Effector memory CD8-positive, alpha-beta T cell (primary cell): ENCODE results near the gene OR8B8.

Source experiments
- ATAC-seq: fragments of 150-1000 bp; cut with Tn5 transposase; replicated peaks from 2 replicates; pipeline ENCODE4 v1.10.0; 2021; ENCODE audit warnings: mild to moderate bottlenecking, moderate library complexity
- DNase-seq, 3 experiments: peaks; one replicate each; pipeline ENCODE4 v3.0.0; 2021
- H3K27ac Mint-ChIP-seq, 2 donors: one replicate each; pipeline ENCODE4 v1.8.0; 2022; ENCODE audit warnings: mild to moderate bottlenecking in 2 of 2, mixed read lengths in 2 of 2, moderate library complexity in 2 of 2
- H3K27me3 Mint-ChIP-seq, 2 donors: one replicate each; pipeline ENCODE4 v1.8.0; 2022; ENCODE audit warnings: mixed read lengths in 2 of 2
- H3K36me3 Mint-ChIP-seq: one replicate; pipeline ENCODE4 v1.8.0; 2022; ENCODE audit warnings: mild to moderate bottlenecking, moderate library complexity, mixed read lengths; ENCODE audit not compliant: insufficient read depth
- H3K4me1 Mint-ChIP-seq, 2 donors: one replicate each; pipeline ENCODE4 v1.8.0; 2022; ENCODE audit warnings: low read depth in 2 of 2, mixed read lengths in 2 of 2
- H3K4me3 Mint-ChIP-seq, 2 donors: one replicate each; pipeline ENCODE4 v1.8.0; 2022; ENCODE audit warnings: mild to moderate bottlenecking in 2 of 2, mixed read lengths in 2 of 2, moderate library complexity in 2 of 2
- H3K9me3 Mint-ChIP-seq, 2 donors: one replicate each; pipeline ENCODE4 v1.8.0; 2022; ENCODE audit warnings: mixed read lengths in 2 of 2
- total RNA-seq, 9 experiments: gene quantifications; one replicate each; lab custom pipeline; 2026; lab: John Stamatoyannopoulos, UW

OR8B8 gene
- 0 to 0.07 (median 0) reads per million in 9 experiments for total RNA-seq

- DNase-seq = no peak
- peaks cover 0 to 4% of the 10 kb centered on the region in 2 donors for H3K9me3 Mint-ChIP-seq
- H3K27ac Mint-ChIP-seq = no peak within 1 kb of the TSS
Measured at GRCh38 chr11:124445646-124446150, at the start of gene OR8B8. OR8B8 (minus strand) TSS chr11:124445696; CDS start chr11:124441085, 4,611 bp downstream.

DNA sequence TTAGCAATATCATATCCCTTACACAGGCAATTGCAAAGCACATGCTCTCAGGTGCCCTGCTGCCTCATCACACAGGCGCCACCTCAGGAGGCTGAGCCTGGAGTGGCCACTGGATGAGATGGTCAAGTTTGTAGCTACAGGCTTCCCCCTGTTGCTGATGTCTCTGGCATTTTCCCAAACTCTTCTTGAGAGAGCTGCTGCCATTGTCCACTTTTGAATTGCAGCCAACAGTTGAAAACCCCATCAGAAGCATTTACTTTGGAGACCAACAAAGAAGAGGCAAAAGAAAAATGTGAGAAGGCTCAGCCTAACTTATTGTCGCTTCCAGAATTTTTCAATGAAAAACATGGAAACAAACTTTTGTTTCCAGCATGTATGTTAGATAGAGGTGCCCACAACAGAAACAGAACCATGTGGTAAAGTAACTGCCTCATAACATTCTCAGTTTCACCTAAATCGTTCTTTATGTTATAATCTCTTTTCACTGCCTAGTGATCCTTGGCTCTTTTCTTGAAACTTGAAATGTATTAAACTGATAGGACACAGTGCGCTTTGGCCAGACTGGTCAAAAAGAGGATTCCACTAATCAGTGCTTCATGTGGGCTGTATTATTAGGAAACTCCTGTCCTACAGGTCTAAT lies 47.6 kb upstream of the OR8B8 start:
- Mint-ChIP-seq H3K4me1 (no peaks in the 10 kb centered on the region), H3K4me3 (no peak overlapping the region), H3K36me3 (no peaks in the 10 kb centered on the region), H3K27me3 (no peaks in the 10 kb centered on the region), H3K9me3 (no peaks in the 10 kb centered on the region), H3K27ac (no peak overlapping the region)
- DNase-seq = no peak
- ATAC-seq = no peak

More at GRCh38 chr11:124445646-124446150, at the start of gene OR8B8:
- H3K4me3 Mint-ChIP-seq = no peak within 1 kb of the TSS
- no peak for ATAC-seq
- no peaks in the 10 kb centered on the region for H3K36me3 Mint-ChIP-seq
- peaks cover 0 to 14% of the 10 kb centered on the region in 2 donors for H3K27me3 Mint-ChIP-seq
- no peaks in the 10 kb centered on the region for H3K4me1 Mint-ChIP-seq

GRCh38 chr11:124483422-124483821 lies 37.9 kb upstream of the OR8B8 start:
- Mint-ChIP-seq H3K4me3 (no peak overlapping the region), H3K27ac (no peak overlapping the region), H3K27me3 (peaks cover 10 to 14% of the 10 kb centered on the region in 2 donors), H3K36me3 (no peaks in the 10 kb centered on the region), H3K4me1 (peaks cover 7 to 10% of the 10 kb centered on the region in 2 donors), H3K9me3 (peaks cover 0 to 1% of the 10 kb centered on the region in 2 donors)
- ATAC-seq (no peak), DNase-seq (no peak)

DNA sequence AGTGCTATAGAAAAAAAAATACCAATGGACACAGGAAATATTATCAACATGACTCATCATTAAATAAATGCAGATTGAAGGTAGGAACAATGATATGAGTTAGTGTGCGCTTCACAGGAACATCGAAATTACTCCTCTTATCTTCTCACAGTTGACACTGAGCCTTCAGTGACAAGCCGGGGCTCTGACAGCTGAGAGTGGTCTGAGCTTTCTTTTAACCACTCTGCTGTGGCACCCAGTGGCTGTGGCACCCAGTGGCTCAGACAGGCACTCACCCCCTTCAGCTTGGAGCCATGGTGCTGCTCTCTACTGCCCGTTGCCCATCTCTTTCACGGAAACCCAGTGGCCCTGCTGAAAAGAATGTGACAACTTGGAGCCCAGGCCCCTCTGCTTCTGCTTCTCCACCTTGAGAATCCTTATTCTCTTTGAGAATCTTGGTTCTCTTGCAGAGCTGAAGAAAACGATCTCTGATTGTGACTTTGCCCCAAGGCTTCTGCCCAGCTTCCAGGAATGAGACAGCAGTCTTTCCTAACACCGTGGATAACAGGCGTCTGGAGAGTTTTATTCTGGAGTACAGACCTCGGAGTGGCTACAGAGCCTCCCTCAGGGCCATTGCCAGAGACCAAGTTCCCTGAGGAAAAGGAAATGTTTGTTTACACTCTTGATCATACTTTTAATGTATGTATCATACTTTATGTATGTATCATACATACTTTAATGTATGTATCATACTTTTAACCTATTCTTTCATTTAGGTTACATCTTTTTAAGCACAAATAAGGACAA lies 37.1 kb upstream of the OR8B8 start:
- no peak overlapping the region for H3K4me3 Mint-ChIP-seq
- peaks cover 0 to 1% of the 10 kb centered on the region in 2 donors for H3K9me3 Mint-ChIP-seq
- no peak for ATAC-seq
- no peak for DNase-seq
- peaks cover 7 to 10% of the 10 kb centered on the region in 2 donors for H3K4me1 Mint-ChIP-seq
- no peak overlapping the region for H3K27ac Mint-ChIP-seq
- H3K36me3 Mint-ChIP-seq = no peaks in the 10 kb centered on the region
- peaks cover 10 to 14% of the 10 kb centered on the region in 2 donors for H3K27me3 Mint-ChIP-seq

DNA sequence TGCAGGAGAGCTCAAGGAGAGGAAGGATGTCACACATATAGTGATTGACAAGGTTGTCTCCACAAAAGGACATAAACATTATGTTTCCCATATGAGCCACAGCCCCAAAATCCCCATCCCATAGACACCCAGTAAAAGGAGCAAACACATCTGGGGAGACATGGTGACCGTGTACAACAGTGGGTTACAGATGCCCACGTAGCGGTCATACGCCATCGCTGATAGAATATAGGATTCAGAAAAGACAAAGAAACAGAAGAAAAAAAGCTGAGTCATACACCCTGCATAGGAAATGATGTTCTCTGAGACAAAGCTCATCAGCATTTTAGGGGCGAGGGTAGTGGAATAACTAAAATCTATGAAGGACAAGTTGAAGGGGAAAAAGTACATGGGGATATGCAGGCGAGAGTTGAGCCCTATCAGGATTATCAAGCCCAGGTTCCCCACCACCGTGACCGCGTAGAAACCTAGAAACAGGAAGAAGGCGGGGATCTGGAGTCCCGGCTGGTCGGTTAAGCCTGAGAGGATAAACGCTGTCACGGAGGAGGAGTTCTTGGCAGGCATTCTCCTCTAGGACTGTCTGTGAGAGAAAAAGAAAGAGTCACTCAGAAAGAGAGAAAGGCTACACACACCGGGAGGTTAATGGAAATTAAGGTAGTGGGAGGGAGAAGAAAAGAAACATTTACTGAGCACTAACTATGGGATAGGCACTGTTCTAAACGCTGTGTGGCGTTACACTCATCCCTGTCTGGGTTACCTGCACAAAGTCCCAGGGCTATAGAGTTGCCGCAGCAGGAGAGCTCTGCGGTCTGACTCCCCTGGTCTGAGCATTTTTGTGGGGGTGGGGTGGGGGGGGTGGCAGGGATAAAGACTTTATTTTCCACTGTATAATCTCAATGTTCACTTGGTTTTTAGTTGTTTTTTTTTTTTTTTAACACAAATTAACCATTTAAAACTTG lies 36.1 kb upstream of the OR8B8 start:
- Mint-ChIP-seq H3K4me1 (peaks cover 7 to 10% of the 10 kb centered on the region in 2 donors), H3K27me3 (peaks cover 8 to 10% of the 10 kb centered on the region in 2 donors), H3K9me3 (peaks cover 0 to 1% of the 10 kb centered on the region in 2 donors), H3K4me3 (peak overlapping the region; percentile 9 to 19), H3K27ac (peak overlapping the region in 1 of 2 donors; percentile 57), H3K36me3 (no peaks in the 10 kb centered on the region)
- ATAC-seq (no peak), DNase-seq (no peak)

DNA sequence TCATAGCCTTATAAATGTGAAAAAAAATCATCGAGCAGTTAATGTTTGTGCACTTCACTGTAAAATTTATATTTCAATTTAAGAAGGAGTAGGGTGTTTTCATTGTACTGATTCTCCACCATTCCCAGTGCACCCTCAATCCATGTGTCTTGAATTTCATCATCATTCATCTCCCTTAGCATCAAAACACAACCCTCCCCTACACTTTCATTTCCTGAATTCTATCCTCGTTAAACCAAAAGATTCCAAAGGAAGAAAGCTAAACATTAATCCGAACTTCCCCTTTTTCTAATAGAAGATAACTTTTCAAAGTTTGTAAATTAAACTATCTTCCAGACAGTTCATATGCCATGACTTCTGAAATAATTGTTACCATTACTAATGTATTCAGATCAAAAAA lies 34.1 kb upstream of the OR8B8 start:
- H3K27ac Mint-ChIP-seq = no peak overlapping the region
- no peak for ATAC-seq

DNA sequence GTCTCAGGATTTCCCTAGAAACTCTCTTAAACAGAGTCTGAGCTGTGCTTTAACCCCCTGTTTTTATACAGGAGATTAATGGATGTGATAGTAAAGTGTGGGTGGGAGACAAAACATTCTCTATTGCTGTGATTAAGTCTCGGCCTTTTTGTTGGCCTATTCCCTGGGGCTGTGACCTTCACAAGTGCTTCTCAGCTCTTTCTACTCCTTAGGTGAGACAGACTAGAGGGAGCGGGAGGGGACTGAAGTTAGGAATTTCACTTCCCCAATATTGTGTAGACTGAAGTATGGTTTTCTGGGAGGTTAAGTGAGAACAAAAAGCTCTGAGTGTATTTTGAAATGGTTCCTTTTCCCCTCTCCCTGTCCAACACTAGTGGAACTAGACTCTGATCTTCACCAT lies 29.8 kb upstream of the OR8B8 start:
- Mint-ChIP-seq H3K4me1 (no peaks in the 10 kb centered on the region), H3K27me3 (peaks cover 0 to 14% of the 10 kb centered on the region in 2 donors), H3K4me3 (no peak overlapping the region), H3K36me3 (no peaks in the 10 kb centered on the region), H3K27ac (no peak overlapping the region), H3K9me3 (peaks cover 0 to 5% of the 10 kb centered on the region in 2 donors)
- ATAC-seq (no peak), DNase-seq (no peak)

More for the DNA sequence above, 34.1 kb upstream of the OR8B8 start:
- H3K27me3 Mint-ChIP-seq = peaks cover 8 to 24% of the 10 kb centered on the region in 2 donors
- H3K4me1 Mint-ChIP-seq = peaks cover 7 to 10% of the 10 kb centered on the region in 2 donors
- no peaks in the 10 kb centered on the region for H3K36me3 Mint-ChIP-seq
- no peak for DNase-seq
- H3K4me3 Mint-ChIP-seq = no peak overlapping the region
- H3K9me3 Mint-ChIP-seq = peaks cover 0 to 6% of the 10 kb centered on the region in 2 donors

- Mint-ChIP-seq H3K36me3 (no peaks in the 10 kb centered on the region), H3K27ac (no peak overlapping the region), H3K27me3 (peaks cover 0 to 14% of the 10 kb centered on the region in 2 donors), H3K9me3 (peaks cover 0 to 5% of the 10 kb centered on the region in 2 donors), H3K4me1 (no peaks in the 10 kb centered on the region), H3K4me3 (no peak overlapping the region)
- ATAC-seq (no peak), DNase-seq (no peak)
Measured at GRCh38 chr11:124474779-124475178, 29.3 kb upstream of the OR8B8 start.

- H3K27ac Mint-ChIP-seq = no peak overlapping the region
- no peak overlapping the region for H3K4me3 Mint-ChIP-seq
- H3K4me1 Mint-ChIP-seq = no peaks in the 10 kb centered on the region
- no peaks in the 10 kb centered on the region for H3K36me3 Mint-ChIP-seq
- ATAC-seq = no peak
- H3K27me3 Mint-ChIP-seq = peaks cover 0 to 14% of the 10 kb centered on the region in 2 donors
- H3K9me3 Mint-ChIP-seq = peaks cover 0 to 7% of the 10 kb centered on the region in 2 donors
- DNase-seq = no peak
Measured at GRCh38 chr11:124474079-124474478, 28.6 kb upstream of the OR8B8 start.

- Mint-ChIP-seq H3K27ac (no peak overlapping the region), H3K36me3 (no peaks in the 10 kb centered on the region), H3K4me1 (no peaks in the 10 kb centered on the region), H3K4me3 (no peak overlapping the region), H3K9me3 (peaks cover 0 to 7% of the 10 kb centered on the region in 2 donors), H3K27me3 (peaks cover 0 to 14% of the 10 kb centered on the region in 2 donors)
- no peak for DNase-seq
- ATAC-seq = no peak
Measured at GRCh38 chr11:124473476-124473875, 28.0 kb upstream of the OR8B8 start.

DNA sequence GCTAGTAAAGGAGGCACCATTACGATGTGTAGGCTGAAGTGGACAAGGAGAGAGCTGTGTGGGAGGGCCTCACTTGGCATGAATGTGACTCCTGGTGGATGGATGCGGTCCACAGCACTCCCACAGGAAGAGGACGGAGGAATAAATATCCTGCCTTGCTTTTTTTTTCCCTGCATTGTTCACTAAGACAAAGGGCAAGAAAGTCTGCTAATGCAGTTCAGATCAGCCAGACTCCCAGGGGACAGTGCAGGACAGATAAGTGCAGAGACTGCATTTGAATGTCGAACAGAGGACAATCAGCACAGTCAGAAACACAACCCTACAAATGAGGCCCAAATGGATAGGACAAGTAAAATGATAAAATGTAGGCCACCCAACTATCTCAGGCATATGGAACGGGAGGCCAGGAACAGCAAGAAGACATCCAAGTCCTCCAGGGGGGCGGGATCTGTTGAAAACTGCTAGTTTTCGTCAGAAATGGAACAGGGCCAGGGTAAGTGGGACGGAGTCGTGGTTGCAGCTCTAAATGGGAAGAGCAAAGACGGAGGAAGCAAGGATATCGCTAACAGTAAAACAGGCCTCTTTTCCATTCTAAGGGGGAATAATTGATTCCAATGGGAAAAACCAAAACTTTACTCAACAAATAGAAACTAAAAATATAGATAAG lies 25.2 kb upstream of the OR8B8 start:
- Mint-ChIP-seq H3K4me3 (no peak overlapping the region), H3K36me3 (no peaks in the 10 kb centered on the region), H3K9me3 (peaks cover 0 to 7% of the 10 kb centered on the region in 2 donors), H3K27ac (no peak overlapping the region), H3K4me1 (no peaks in the 10 kb centered on the region), H3K27me3 (peaks cover 0 to 18% of the 10 kb centered on the region in 2 donors)
- ATAC-seq = no peak
- no peak for DNase-seq

DNA sequence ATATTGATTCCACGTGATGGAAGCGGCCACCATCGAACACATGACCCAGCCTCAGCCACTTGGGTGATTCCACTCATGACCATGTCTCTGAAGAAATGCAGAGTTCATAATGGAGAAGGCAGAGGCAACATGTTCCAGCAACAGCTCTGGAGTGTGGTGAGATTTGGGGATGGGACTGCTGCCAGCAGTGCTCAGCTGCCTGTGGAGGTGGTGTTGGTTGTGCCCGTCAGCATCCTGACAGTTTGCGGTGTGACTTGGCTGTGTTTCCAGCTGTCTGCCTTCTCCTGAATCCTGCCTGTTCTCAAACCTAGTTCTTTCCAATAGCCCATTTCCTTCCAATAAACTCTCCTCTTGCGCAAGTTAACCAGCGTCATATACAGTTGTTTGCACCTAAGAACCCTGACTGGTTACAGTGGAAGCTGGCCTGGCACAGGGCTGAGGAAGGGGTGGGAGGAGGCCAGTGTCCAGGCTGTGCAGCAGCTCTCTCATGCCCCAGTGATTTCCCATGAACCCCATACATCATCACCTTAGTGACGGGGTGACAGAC lies 22.0 kb upstream of the OR8B8 start:
- Mint-ChIP-seq H3K27ac (no peak overlapping the region), H3K36me3 (no peaks in the 10 kb centered on the region)
- ATAC-seq = no peak

More for the DNA sequence above, 22.0 kb upstream of the OR8B8 start:
- H3K9me3 Mint-ChIP-seq = peaks cover 0 to 2% of the 10 kb centered on the region in 2 donors
- H3K4me3 Mint-ChIP-seq = no peak overlapping the region
- DNase-seq = no peak
- no peaks in the 10 kb centered on the region for H3K4me1 Mint-ChIP-seq
- peaks cover 0 to 10% of the 10 kb centered on the region in 2 donors for H3K27me3 Mint-ChIP-seq
